Measurements from ENCODE around the gene DAGLA.

Gene DAGLA

DNA sequence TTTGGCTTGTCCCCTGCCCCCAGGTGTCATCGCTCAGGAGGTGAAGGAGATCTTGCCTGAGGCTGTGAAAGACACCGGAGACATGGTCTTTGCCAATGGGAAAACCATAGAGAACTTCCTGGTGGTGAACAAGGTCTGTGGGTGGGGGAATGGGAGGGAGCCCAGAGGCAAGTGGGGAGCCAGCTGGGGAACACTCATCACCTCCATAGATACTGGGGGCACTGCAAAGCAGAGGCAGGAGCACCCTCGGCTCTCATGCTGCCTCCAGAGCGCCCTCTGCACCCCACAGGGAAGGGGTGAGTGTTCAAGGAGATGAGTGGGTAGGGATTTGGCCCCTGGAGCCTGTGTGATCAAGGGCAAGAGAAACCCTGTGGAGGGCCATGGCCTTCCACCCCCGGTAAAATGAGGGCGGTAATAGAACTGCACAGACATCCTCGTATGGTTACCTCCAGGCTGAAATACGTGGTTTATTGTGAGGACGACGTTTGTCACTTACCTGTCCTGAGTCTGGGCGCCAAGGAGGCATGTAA is 98.2 kb downstream of the DAGLA start:
- H3K4me3 ChIP-seq (ENCODE audit: low read depth, low read length): no peak overlapping the region

DNA sequence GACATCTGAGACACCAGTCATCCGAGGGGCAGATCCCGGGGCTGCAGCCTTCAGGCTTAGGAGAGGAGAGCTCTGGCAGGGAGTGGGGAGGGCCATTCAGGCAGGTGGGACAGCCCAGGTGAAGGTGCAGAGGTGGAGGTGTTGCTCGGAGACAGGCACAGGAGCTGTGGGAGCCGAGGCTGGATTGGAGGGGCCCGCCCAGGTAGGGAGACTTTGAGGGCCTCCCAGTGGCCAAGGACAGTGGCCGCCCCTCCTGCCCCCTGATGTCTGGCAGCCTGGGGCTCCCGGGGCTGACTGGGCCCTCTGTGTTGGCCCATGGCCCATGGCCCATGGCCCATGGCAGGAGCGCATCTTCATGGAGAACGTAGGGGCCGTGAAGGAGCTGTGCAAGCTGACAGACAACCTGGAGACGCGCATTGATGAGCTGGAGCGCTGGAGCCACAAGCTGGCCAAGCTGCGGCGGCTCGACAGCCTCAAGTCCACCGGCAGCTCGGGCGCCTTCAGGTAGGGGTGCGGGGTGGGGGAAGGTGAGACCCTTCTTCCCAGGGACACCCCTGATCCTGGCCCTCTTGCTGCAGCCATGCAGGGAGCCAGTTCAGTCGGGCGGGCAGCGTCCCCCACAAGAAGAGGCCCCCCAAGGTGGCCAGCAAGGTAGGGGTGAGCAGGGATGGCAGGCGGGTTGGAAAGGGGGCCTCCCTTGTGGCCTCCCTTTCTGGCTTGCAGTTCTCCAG is 98.9 kb downstream of the DAGLA start:
- no peak overlapping the region for H3K4me3 ChIP-seq (ENCODE audit: low read depth, low read length)

DNA sequence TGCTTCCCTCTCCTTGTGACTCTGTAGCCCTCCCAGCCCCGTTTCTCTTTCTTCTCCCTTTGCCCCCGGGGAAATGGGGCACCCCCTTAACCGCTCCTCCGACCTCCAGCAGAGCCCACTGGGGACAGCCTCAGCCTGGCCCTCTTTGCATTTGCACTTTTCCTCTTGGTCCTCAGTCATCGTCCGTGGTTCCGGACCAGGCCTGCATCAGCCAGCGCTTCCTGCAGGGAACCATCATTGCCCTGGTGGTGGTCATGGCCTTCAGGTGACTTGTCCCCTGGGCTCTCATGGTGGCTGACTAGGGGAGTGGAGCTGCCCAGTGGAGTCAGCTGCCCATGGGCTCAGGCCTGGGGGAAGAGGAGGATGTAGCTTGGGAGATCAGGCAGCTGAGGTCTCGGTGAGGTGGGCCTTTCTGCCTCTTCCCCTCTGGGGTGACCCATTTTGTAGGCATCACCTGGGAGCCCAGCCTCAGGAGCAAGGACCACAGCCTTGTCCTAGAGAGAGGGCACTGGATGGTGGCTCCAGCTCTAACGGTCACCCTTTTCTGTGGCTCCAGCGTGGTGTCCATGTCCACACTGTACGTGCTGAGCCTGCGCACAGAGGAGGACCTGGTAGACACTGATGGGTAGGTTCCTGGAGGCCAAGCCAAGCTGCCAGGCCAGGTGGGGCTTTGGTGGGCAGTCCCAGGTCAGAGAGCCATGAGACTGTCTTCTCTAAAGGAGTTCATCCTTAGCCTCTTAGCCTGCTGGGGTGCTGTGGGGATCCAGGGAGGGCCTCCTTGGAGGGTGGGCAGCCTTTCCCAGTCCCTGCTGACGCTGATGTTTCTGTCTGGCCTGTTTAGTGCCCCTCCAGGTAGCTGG is 99.7 kb downstream of the DAGLA start:
- H3K4me3 ChIP-seq (ENCODE audit: low read depth, low read length): no peak overlapping the region

DNA sequence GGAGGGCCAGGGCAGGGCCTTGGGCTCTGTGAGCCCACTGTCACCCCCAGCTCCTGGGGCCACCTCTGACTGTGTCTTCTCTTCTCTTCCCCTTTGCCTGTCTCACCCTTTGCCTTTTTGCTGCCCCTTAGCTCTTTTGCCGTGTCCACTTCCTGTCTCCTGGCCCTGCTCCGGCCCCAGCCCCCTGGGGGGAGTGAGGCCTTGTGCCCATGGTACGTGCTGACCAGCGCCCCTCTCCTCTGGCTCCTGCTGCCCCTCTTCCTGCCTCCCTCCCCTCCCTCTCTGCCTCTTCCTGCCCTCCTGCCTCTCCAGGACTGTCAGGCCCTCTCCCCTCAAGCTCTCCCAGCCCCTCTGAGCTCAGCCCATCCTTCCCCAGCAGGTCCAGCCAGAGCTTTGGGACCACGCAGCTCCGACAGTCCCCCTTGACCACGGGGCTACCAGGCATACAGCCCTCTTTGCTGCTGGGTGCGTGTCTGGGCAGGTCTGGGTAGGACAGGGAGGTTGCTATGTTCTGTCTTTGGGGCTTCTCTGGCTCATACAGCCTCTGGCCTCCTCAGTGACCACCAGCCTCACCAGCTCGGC is 100.5 kb downstream of the DAGLA start:
- H3K4me3 ChIP-seq (ENCODE audit: low read depth, low read length): no peak overlapping the region

DNA sequence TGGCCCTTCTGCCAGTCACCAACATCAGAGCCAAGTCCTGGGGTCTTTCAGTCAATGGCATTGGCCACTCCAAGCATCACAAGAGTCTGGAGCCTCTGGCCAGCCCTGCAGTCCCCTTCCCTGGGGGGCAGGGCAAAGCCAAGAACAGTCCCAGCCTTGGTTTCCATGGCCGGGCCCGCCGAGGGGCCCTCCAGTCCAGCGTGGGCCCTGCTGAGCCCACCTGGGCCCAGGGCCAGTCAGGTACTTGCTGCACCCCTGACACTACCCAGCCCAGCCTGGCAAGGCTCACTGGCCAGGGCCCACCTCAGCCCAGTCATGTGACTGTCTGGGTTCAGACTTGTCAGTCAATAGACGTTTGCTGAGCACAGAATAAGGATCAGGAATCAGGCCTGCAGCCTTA is 101.4 kb downstream of the DAGLA start:
- no peak overlapping the region for H3K4me3 ChIP-seq (ENCODE audit: low read depth, low read length)

- H3K4me3 ChIP-seq (ENCODE audit: low read depth, low read length): no peak overlapping the region
Observed at GRCh38 chr11:61782299-61782698, 102.1 kb downstream of the DAGLA start.

DNA sequence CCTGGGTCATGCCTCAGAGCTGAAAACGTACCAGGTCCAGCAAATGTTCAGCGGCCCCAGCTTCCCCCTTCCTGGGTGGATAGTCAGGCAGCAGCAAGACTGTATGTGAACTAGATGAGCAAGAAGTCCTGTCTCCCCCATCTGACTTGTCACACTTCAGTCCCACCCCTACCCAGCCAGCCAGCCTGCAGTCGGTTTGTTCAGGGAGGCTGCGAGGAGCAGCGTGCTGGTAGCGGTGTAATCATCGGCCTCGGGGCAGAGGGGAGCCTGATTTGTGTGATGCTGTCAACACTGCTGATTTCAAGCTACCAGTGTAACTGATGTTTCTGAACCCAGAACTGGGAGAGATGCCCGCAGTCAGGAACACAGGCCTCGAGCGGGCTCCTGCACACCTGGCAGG is 102.7 kb downstream of the DAGLA start:
- H3K4me3 ChIP-seq (ENCODE audit: low read depth, low read length): no peak overlapping the region

GRCh38 chr11:61783717-61784505 is 103.7 kb downstream of the DAGLA start:
- H3K4me3 ChIP-seq (ENCODE audit: low read depth, low read length): no peak overlapping the region

DNA sequence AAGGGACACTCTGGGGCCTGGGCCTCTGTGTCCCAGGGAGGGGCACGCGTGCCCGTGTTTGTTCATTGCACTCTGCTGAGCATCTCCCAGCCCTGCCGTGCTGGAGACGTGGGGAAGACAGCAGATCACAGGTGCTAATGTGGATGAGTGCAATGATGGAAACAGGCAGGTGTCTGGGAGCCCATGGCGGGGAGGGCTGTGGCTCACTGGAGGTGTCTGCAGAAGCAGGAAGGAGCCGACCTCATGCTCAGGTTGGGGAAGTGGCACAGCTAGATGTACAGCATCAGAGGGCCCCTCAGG is 104.3 kb downstream of the DAGLA start:
- H3K4me3 ChIP-seq (ENCODE audit: low read depth, low read length): no peak overlapping the region

GRCh38 chr11:61785837-61786402 is 105.7 kb downstream of the DAGLA start:
- no peak overlapping the region for H3K4me3 ChIP-seq (ENCODE audit: low read depth, low read length)

DNA sequence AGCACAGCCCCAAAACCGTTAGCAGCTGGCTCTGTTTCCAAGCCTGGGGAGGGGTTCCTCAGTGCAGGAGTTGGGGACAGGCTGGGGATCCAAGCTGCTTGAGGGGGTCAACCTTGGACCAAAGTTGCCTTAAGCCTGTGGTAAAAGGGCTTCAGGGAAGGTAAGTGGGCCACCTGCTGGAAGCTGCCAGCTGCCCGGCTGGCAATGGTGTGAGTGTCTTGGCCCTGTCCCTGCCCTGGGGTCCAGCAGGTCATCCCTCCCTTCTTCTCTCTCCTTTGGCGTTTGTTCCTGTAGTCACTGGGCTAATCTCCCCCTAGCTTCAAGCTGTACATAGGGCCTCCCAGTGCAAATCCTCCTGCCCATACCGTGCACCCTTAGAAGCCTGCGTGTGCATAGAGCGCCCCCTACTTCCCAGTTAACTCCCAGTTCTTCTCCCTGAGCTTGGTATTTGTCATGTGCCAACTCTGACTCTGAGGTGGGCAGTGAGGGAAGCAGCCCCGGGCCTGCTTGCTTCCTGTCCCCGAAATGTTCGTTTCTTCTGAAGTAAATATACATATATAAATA is 107.8 kb downstream of the DAGLA start:
- no peak overlapping the region for H3K4me3 ChIP-seq (ENCODE audit: low read depth, low read length)

GRCh38 chr11:61791737-61792309 is 111.6 kb downstream of the DAGLA start:
- peak overlapping the region; percentile 81 for H3K4me3 ChIP-seq (ENCODE audit: low read depth, low read length)

DNA sequence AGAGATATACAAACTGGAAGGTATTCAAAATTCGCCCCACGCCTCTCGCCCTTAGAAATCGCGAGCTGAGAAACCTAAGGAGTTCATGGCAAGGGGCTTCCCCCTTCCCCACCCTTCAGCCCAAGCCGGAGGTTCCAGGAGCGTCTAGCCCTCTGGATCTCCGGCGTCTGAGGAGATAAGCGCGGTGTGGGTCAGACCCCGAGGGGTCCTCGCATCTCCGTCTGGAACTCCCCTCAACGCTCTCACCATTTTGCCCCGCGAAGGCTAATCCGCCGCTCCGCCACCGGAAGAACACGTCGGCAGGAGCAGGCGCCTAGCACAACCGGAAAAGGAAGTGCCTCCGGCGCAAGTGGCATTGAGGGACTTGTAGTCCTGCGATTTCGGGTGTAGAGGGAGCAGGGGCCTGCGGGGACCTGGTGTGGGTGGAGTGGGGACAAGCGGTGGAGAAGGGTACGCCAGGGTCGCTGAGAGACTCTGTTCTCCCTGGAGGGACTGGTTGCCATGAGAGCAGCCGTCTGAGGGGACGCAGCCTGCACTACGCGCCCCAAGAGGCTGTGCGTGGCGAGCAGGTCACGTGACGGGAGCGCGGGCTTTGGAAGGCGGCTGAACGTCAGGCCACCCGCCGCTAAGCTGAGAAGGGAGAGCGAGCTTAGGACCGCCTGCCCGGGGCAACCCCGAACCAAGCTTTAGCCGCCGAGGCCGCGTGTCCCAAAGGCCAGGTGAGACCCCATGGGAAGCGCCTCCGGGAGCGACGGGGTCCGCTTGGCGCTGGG is 112.3 kb downstream of the DAGLA start, which contains the start of the genes FEN1 and TMEM258:
FEN1 (plus strand) TSS at position 602 of the 773 bp plus-strand sequence. CDS start 2,451 bp downstream, outside the sequence.
TMEM258 (minus strand) TSS at position 290 of the 773 bp plus-strand sequence; CDS start at position 249, 41 bp downstream.
- peak within 1 kb of the TSS; percentile 81 for H3K4me3 ChIP-seq (ENCODE audit: low read depth, low read length)

DNA sequence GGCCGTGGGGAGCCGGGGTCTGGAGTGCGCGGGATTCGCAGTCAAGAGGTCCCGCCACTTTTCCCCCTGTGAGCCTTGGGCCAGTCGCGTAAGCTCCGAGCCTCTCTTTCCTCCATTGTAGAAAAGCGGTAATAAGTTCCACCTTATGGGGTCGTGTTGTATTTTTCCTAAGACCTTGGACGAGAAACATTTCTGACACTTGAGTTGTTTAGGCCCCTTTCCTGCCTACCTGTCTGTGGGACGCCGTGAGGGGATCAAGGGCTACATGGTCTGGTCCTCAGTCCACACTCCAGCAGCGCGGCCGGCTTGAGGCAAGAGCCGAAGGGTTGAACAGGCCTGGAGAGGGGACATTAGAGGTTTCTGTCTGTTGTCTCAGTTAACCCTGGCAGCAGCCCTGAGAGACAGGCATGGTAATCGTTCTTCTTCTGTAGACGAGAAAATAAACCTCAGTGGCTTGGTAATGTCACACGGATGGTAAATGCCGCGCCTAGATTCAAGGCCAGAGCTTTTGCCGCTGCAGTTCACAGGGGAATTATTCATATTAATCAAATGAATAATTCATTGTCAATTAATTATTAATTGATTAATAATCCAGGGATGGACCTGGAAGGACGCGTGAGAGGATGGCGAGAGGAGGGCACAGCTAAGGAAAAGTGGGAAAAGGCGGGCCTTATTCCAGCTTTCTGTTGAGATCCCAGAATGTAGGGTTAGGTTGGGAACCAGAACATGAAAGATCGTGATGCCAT is 113.1 kb downstream of the DAGLA start:
- peak overlapping the region; percentile 81 for H3K4me3 ChIP-seq (ENCODE audit: low read depth, low read length)

DNA sequence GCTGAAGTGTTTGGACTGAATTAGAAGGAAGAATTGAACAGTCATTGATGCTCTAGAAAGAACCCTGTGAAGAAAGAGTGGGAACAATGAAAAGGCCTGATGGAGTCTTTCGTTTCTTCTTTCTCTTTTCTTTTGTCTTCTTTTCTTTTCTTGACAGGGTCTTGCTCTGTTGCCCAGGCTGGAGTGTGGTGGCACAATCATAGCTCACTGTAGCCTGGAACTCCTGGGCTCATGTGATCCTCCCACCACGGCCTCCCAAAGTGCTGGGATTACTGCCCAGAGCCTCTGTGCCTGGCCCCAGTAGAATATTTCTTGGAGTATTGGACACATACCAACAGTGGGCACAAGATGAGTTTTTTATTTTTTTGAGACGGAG is 113.6 kb downstream of the DAGLA start:
- peak overlapping the region; percentile 81 for H3K4me3 ChIP-seq (ENCODE audit: low read depth, low read length)

DNA sequence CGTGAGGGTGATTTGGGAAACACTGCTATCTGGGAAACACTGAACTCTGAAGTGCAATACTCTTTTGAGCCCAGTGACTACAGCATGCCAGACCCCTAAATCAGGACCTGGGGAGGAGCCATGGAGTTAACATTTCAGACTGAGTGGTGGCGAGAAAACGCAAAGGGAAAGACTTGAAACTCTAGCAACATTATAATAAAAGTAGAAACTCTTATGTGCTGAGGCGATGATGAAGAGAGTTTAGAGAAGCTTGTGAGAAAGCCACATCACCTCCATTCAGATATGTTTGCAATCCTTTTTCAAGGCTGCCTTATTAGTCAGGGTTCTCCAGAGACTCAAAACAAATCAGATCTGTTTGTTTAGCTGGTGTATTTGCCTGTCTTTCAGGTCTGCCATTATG is 114.4 kb downstream of the DAGLA start:
- H3K4me3 ChIP-seq (ENCODE audit: low read depth, low read length): no peak overlapping the region

- H3K4me3 ChIP-seq (ENCODE audit: low read depth, low read length): no peak overlapping the region
Observed at GRCh38 chr11:61795459-61795858, 115.3 kb downstream of the DAGLA start.

GRCh38 chr11:61795876-61796526 is 115.8 kb downstream of the DAGLA start:
- no peak overlapping the region for H3K4me3 ChIP-seq (ENCODE audit: low read depth, low read length)

Data from iPS-11a (cell line).